Body of pancreas (tissue), 4 donors: ENCODE measurements around the gene PBOV1.

Source experiments
- POLR2A ChIP-seq, 3 donors: fragments of 450-650 bp; IDR thresholded peaks; one replicate each; pipeline ENCODE4 v1.6.1; 2016; ENCODE audit warnings: antibody characterized with exemption in 3 of 3, mild to moderate bottlenecking in 2 of 3
- TF ChIP-seq, protein P1 (sequence below), 7 experiments: fragments of 450-650 bp in 4 of 7; fragments of 200-600 bp in 3 of 7; sonication (generic) in 3 of 7; IDR thresholded peaks; one replicate each; pipeline ENCODE4 v1.5.1; 2016 to 2019; ENCODE audit warnings: antibody characterized with exemption in 7 of 7

DNA sequence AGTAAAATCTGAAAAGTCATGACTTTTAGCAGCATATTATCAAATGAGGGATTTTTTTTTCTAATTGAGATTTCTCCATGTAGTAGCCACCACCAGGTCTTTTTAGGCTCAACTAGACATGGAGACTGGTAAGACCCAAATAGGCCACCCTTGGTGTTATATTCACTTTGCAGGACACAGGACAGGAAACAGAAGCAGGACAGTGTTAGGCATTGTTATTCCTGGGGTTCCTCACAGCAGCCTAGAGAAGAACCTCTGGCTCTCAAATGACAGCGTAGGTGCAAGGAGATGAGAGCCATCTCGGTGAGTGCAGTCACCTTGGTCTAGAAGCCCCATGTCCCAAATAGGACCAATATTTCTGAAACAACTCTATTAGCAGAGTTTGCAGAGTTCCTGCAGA lies 19.2 kb upstream of the PBOV1 start:
- TF ChIP-seq POLR2A (IDR thresholded peaks at IDR 0.05): no peak
- TF ChIP-seq, protein P1, sequence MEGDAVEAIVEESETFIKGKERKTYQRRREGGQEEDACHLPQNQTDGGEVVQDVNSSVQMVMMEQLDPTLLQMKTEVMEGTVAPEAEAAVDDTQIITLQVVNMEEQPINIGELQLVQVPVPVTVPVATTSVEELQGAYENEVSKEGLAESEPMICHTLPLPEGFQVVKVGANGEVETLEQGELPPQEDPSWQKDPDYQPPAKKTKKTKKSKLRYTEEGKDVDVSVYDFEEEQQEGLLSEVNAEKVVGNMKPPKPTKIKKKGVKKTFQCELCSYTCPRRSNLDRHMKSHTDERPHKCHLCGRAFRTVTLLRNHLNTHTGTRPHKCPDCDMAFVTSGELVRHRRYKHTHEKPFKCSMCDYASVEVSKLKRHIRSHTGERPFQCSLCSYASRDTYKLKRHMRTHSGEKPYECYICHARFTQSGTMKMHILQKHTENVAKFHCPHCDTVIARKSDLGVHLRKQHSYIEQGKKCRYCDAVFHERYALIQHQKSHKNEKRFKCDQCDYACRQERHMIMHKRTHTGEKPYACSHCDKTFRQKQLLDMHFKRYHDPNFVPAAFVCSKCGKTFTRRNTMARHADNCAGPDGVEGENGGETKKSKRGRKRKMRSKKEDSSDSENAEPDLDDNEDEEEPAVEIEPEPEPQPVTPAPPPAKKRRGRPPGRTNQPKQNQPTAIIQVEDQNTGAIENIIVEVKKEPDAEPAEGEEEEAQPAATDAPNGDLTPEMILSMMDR (IDR thresholded peaks at IDR 0.05): no peak
